ENCODE measurements around the gene ANKRD39.

- TF ChIP-seq, protein P1, sequence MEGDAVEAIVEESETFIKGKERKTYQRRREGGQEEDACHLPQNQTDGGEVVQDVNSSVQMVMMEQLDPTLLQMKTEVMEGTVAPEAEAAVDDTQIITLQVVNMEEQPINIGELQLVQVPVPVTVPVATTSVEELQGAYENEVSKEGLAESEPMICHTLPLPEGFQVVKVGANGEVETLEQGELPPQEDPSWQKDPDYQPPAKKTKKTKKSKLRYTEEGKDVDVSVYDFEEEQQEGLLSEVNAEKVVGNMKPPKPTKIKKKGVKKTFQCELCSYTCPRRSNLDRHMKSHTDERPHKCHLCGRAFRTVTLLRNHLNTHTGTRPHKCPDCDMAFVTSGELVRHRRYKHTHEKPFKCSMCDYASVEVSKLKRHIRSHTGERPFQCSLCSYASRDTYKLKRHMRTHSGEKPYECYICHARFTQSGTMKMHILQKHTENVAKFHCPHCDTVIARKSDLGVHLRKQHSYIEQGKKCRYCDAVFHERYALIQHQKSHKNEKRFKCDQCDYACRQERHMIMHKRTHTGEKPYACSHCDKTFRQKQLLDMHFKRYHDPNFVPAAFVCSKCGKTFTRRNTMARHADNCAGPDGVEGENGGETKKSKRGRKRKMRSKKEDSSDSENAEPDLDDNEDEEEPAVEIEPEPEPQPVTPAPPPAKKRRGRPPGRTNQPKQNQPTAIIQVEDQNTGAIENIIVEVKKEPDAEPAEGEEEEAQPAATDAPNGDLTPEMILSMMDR (IDR thresholded peaks at IDR 0.05), result no peak
- no peak for TF ChIP-seq EP300 (IDR thresholded peaks at IDR 0.05)
Measured at GRCh38 chr2:96802721-96803120, 55.1 kb downstream of the ANKRD39 start.
